Vagina (tissue), 2 donors: ENCODE measurements around the gene COMMD4.

Source experiments
- POLR2AphosphoS5 ChIP-seq, 2 donors: sonication (generic); formaldehyde crosslinking; IDR thresholded peaks; one replicate each; pipeline ENCODE4 v1.9.0; 2017; ENCODE audit warnings: antibody characterized with exemption in 2 of 2, mild to moderate bottlenecking in 2 of 2, low read depth in 1 of 2; ENCODE audit not compliant: insufficient read depth in 1 of 2
- TF ChIP-seq, protein P1 (sequence below), 3 experiments: fragments of 450-650 bp in 2 of 3; fragments of 200-600 bp in 1 of 3; sonication (generic) in 1 of 3; IDR thresholded peaks; one replicate each; pipeline ENCODE4 v1.5.1; 2017 to 2019; ENCODE audit warnings: antibody characterized with exemption in 3 of 3, mild to moderate bottlenecking in 2 of 3, moderate library complexity in 2 of 3

DNA sequence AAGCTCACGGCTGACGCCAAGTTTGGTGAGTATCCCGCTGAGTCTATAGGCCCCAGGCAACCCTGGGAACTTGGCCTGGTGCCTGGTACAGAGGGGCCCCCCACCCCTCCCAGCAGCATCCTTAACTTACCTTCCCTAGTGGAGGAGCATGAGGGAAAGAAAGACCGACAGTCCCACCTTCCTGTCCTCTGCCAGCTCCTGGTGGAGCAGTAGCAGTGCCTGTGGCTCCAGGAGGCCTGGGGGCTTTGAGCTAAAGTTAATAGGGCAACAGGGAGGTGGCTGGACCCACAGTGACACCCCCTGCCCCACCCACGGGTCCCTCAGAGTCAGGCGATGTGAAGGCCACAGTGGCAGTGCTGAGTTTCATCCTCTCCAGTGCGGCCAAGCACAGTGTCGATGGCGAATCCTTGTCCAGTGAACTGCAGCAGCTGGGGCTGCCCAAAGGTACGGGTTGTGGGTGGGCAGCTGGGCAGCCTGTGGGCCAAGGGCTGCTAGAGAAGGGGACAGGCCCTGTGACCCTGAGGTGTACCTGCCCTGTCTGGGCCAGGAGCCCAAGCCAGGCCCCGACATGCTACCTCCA is 2.9 kb downstream of the COMMD4 start:
- TF ChIP-seq, protein P1, sequence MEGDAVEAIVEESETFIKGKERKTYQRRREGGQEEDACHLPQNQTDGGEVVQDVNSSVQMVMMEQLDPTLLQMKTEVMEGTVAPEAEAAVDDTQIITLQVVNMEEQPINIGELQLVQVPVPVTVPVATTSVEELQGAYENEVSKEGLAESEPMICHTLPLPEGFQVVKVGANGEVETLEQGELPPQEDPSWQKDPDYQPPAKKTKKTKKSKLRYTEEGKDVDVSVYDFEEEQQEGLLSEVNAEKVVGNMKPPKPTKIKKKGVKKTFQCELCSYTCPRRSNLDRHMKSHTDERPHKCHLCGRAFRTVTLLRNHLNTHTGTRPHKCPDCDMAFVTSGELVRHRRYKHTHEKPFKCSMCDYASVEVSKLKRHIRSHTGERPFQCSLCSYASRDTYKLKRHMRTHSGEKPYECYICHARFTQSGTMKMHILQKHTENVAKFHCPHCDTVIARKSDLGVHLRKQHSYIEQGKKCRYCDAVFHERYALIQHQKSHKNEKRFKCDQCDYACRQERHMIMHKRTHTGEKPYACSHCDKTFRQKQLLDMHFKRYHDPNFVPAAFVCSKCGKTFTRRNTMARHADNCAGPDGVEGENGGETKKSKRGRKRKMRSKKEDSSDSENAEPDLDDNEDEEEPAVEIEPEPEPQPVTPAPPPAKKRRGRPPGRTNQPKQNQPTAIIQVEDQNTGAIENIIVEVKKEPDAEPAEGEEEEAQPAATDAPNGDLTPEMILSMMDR (IDR thresholded peaks at IDR 0.05), result no peak
- no peak for TF ChIP-seq POLR2AphosphoS5 (IDR thresholded peaks at IDR 0.05; ENCODE audit: insufficient read depth in 1 of 2, low read depth in 1 of 2)
